Measurements from ENCODE around the gene HMBS.
A peak's percentile ranks its signal among the peaks of the same experiment; 100 is the strongest.

HMBS gene

GRCh38 chr11:119095066-119095880 lies 10.6 kb downstream of the HMBS start (continued):
- TF ChIP-seq ZNF785 (tag by site-specific recombination; IDR thresholded peaks at IDR 0.05) (0 out of 2 replicates have a peak, but pooled peaks have one; percentile 64), MEIS1 (CRISPR knock-in tag; IDR thresholded peaks at IDR 0.05; ENCODE audit: borderline replicate concordance) (no peak; the same call in 1 of the 2 replicates), ZNF658 (tag by site-specific recombination; IDR thresholded peaks at IDR 0.05) (no peak), HOXA7 (CRISPR knock-in tag; IDR thresholded peaks at IDR 0.05; ENCODE audit: borderline replicate concordance) (no peak), ZSCAN4 (tag by site-specific recombination; IDR thresholded peaks at IDR 0.05) (0 out of 2 replicates have a peak, but pooled peaks have one; percentile 8), ZBTB26 (tag by site-specific recombination; optimal IDR thresholded peaks at IDR 0.05) (peak; percentile 93), ATF2 (tag by site-specific recombination; IDR thresholded peaks at IDR 0.05; ENCODE audit: low read depth) (no peak), ZNF148 (tag by site-specific recombination; IDR thresholded peaks at IDR 0.05; ENCODE audit: borderline replicate concordance) (0 out of 2 replicates have a peak, but pooled peaks have one; percentile 15), ZNF211 (tag by site-specific recombination; IDR thresholded peaks at IDR 0.05; ENCODE audit: low read depth) (no peak), ZBTB10 (tag by site-specific recombination; IDR thresholded peaks at IDR 0.05) (0 out of 2 replicates have a peak, but pooled peaks have one; percentile 59), ZNF37A (tag by site-specific recombination; IDR thresholded peaks at IDR 0.05) (no peak), ZNF423 (tag by site-specific recombination; IDR thresholded peaks at IDR 0.05) (no peak), ZNF48 (tag by site-specific recombination; IDR thresholded peaks at IDR 0.05) (no peak), MZF1 (tag by site-specific recombination; IDR thresholded peaks at IDR 0.05; ENCODE audit: borderline replicate concordance) (no peak), ZNF513 (tag by site-specific recombination; IDR thresholded peaks at IDR 0.05) (0 out of 2 replicates have a peak, but pooled peaks have one; percentile 35), ELK4 (IDR thresholded peaks at IDR 0.05; ENCODE audit: borderline replicate concordance, low read depth, low read length) (no peak), ZNF138 (tag by site-specific recombination; IDR thresholded peaks at IDR 0.05; ENCODE audit: borderline replicate concordance) (no peak), KLF16 (tag by site-specific recombination; IDR thresholded peaks at IDR 0.05) (peak; percentile 79), HOXD13 (CRISPR knock-in tag; IDR thresholded peaks at IDR 0.05; ENCODE audit: borderline replicate concordance) (no peak), ZNF416 (tag by site-specific recombination; IDR thresholded peaks at IDR 0.05) (no peak), ZNF473 (tag by site-specific recombination; IDR thresholded peaks at IDR 0.05) (no peak), KLF10 (tag by site-specific recombination; IDR thresholded peaks at IDR 0.05) (peak; percentile 71; the same call in 1 of the 2 replicates), ZNF530 (tag by site-specific recombination; IDR thresholded peaks at IDR 0.05; ENCODE audit: low read depth) (no peak), ZNF558 (tag by site-specific recombination; IDR thresholded peaks at IDR 0.05) (no peak)

Data from HEK293 (cell line).